ENCODE results near the gene PIP5K1B.

The PIP5K1B gene

DNA sequence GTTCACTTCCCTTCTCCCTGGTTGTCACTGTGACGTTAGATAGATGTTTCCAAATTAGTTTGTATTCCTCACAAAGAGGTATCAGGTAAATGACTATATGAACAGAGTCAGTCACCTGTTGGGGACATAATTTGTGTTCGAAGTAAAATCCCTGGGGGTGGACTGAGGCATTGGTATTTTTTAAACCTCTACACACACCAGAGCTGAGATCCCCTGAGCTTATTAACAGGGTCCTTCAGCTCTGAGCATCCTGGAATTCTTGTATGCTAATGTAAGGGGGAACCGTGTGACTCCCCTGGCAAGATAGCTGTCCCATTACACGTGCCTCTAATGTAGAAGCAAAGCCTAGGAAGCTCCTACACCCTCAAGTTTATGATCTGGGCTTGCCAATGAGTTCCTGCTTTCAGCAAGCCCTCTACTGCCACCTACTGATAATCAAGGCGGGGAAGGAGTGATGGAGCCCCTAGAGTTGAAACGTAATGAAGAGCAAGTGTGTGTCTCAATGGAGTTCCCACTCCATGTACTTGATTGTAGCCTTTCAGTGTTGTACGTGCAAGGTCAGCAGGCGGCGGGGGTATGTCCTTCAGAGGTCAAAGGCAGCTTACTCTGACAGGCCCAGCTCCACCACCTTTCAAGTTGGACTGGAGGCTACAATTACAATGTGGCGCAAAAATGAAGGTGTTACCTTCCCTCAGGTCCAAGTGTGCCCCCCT lies 294.5 kb downstream of the PIP5K1B start:
- peak; percentile 65 for DNase-seq

- DNase-seq = no peak
Measured at GRCh38 chr9:69001921-69002320, 296.9 kb downstream of the PIP5K1B start.

- no peak for DNase-seq
Measured at GRCh38 chr9:69003051-69003450, 298.0 kb downstream of the PIP5K1B start.

GRCh38 chr9:69004836-69005235 lies 299.8 kb downstream of the PIP5K1B start:
- DNase-seq = no peak

DNA sequence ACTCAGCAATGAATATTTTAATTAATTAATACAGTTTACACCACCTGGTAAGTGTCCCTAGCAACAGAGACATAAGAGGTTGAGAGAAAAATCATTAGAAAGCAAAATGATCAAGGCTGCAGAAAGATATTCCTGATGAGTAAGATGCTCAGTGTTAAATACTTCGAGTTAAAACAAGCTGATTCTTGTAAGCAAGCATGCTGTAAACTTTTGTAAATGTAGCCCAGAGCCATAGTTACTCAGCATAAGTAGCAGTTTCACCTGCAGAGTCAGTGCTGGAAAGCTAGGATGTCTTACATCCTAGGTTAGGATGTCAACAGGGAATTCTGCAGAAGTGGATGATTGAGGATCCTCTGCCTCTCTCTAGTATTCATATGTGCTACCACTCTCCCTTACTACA lies 304.7 kb downstream of the PIP5K1B start:
- no peak for DNase-seq

DNA sequence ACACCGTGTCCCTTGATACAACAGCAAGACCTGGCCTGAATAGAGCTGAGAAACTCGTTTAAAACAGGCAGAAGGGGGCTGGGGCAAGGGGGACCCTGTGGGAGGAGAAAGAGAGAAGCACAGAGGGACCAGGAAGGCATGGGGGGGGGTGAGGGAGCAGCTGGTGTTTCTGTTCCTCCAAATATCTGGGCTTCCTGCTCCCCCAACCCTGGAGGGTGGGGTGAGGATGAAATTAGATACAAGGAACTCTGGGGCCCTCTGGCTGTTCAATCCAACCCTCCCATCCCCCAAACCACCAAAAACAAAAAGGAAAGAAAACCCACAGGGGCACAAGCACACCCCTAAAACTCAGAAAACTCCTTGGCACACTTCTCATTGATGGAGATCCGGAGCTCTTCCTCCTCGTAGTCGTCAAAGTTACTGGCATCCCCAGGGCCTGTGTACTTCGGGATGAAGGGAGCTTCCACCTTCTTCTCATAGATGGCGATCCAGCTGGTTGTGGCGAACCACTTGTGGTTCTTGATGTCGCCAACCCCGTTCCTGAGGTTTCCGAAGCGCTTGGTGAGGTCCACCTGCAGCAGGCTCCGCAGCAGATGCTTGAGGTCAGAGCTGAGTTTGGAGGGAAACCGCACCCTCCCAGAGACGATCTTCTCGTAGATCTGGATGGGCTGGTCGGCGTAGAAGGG lies 307.8 kb downstream of the PIP5K1B start:
- DNase-seq = no peak

DNA sequence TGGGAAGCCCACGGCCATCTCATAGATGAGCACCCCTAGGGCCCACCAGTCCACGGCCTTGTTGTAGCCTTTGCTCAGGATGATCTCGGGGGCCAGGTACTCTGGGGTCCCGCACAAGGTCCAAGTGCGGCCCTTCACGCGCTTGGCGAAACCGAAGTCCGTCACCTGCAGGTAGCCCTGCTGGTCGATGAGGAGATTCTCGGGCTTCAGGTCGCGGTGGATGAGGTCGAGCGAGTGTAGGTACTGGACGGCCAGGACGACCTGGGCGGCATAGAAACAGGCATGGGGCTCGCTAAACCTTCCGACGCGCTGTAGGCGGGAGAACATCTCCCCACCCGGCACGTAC lies 308.3 kb downstream of the PIP5K1B start:
- no peak for DNase-seq

- DNase-seq = no peak
Measured at GRCh38 chr9:69014013-69014412, 309.0 kb downstream of the PIP5K1B start, which contains the start of gene PRKACG. PRKACG (minus strand) TSS chr9:69014113; CDS start chr9:69014092, 21 bp downstream.

GRCh38 chr9:69016191-69017096 lies 311.4 kb downstream of the PIP5K1B start:
- DNase-seq = no peak

GRCh38 chr9:69018737-69019136 lies 313.7 kb downstream of the PIP5K1B start:
- DNase-seq = no peak

GRCh38 chr9:69019808-69020207 lies 314.8 kb downstream of the PIP5K1B start:
- DNase-seq = peak; percentile 62

- DNase-seq = no peak
Measured at GRCh38 chr9:69020301-69021145, 315.5 kb downstream of the PIP5K1B start.

DNA sequence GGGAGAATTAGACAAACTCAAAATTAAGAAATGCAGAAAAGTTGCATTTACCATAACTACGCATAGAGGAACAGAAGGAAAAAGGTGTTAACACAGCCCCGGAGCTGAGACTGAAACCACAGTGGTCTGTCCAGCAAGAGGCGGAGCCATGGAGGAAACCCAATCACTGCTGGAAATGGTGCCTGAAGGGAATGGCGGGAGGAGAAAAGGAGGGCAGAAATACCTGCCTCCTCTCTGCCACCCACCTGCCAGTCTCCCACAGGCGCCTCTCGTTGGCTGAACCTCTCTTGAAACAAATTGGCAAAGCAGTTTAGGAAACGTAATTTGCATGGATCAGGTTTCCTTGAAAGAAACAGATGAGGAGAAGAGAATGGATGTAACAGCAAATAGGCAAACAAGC lies 318.6 kb downstream of the PIP5K1B start:
- DNase-seq = no peak

DNA sequence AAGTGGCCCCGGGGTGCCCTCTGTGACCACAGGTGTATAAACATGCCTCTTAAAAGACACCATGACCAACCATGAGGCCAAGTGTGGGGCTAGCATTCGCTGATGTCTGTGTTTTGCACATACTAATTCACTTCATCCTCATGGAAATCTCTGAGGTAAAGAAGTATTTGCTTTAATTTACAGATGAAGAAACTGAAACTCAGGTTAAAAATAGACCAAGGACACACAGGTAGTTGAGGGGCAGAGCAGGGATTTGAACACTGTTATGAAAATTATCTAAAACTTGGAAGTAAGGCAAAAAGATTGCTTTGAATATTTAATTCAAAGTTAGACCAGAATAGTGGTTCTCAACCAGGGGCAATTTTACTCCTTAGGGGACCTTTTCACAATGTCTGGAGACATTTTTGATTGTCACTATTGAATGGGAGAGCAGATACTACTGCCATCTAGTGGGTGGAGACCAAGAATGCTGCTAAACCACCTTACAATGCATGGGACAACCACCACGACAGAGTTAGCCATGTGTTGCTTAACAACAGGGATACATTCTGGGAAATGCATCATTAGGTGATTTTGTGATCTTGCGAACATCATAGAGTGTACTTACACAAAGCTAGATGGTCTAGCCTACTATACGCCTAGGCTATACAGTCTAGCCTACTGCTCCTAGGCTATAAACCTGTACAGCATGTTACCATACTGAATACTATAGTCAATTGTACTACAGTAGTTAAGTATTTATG lies 322.5 kb downstream of the PIP5K1B start:
- peak; percentile 46 for DNase-seq

DNA sequence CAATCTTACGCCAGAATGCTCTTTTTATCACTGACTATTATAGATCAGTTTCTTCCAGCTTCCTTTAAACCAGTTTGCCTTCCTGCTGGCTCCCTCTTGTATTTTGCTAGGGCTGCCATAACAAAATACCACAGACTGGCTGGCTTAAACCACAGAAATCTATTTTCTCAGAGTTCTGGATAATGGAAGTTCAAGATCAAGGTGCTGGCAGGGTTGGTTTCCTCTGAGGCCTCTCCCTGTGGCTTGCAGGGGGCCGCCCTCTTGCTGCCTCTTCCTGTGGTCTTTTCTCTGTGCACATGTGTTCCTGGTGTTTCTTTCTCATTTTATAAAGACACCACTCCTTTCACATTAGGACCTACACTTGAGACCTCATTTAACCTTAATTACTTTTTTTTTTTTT lies 323.7 kb downstream of the PIP5K1B start:
- DNase-seq = peak; percentile 76

- DNase-seq = no peak
Measured at GRCh38 chr9:69029535-69029934, 324.5 kb downstream of the PIP5K1B start.

DNA sequence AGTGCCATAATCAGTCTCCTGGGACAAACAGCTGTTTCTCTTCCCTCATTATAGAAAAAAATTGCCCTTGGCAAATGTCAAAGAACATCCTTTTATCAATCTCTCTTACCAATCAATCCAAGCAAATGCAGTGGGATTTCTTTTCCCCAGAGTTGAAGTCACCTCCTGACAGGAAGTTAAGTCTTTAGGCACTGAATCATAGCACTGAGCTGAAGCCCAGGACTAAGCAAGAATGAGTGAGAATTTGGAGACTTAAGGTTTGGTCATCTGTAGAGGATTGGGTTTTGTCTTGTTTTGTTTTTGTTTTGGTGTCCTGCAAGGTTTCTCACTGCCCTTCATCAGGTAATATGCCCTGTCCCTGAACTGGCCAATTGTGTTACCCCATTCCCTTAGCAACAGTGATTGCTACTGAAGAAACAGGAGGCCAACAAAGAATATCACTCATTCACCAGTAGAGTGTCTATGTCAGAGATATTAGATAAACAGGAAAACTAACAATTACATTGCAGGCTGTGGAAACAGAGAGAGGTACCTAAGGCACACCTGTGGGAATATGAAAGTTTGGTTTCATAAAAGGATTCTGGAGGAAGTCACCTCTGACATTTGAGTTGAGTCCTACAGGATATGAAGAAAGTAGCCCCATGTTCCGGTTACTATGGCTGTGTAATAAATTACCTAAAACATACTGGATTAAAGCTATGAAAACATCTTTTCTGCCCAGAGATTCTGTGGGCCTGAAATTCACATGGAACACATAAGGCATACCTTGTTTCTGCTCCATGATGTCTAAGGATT lies 326.0 kb downstream of the PIP5K1B start:
- no peak for DNase-seq

DNA sequence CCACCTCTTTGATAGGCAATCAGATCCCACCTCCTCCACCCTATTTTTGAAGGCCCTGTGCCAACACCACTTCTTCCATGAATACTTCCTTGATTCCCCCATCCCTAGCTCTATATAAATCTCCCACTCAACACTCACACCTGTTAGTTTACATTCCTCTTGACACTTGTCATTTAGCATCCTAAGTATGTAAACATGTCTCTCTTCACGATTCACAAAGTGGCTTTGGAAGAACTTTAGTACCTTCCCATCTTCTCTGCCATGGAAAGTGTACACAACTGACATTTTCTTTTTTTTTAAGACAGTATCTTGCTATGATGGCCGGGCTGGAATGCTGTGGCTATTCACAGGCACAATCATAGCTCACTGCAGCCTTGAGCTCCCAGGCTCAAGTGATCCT lies 329.0 kb downstream of the PIP5K1B start:
- DNase-seq = no peak

GRCh38 chr9:69035438-69036308 lies 330.6 kb downstream of the PIP5K1B start, which contains the start of gene FXN:
FXN (plus strand) TSS chr9:69035752; CDS start chr9:69035783, 31 bp downstream.
- peak; percentile 71 for DNase-seq

DNA sequence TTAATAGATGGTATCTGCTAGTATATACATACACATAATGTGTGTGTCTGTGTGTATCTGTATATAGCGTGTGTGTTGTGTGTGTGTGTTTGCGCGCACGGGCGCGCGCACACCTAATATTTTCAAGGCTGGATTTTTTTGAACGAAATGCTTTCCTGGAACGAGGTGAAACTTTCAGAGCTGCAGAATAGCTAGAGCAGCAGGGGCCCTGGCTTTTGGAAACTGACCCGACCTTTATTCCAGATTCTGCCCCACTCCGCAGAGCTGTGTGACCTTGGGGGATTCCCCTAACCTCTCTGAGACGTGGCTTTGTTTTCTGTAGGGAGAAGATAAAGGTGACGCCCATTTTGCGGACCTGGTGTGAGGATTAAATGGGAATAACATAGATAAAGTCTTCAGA lies 331.3 kb downstream of the PIP5K1B start:
- peak; percentile 8 for DNase-seq
